ENCODE data around the gene COQ7. TPM values are rescaled to one million over a fixed set of nuclear protein-coding genes. Genes with fewer than 3 reads are reported as not detected.

Gene COQ7
- total RNA-seq, 2 experiments from 2014 or later, result 21.6 to 22.2 TPM

- POLR2A ChIA-PET, result interaction anchor here (1.3 kb wide), 1 partner anchor 12 kb away, joined by 5 read pairs; no protein-coding TSS in a partner anchor
- peaks cover 5% of the 10 kb centered on the region for H3K4me1 ChIP-seq (ENCODE audit: insufficient read depth, low read length, poor library complexity, severe bottlenecking)
- no peak overlapping the region for H3K4me2 ChIP-seq (ENCODE audit: low read length)
- no TSS peak for BruUV-seq (replicated peaks)
- H3K4me3 ChIP-seq (ENCODE audit: low read depth, low read length, poor library complexity, severe bottlenecking), result no peak overlapping the region
- TF ChIP-seq EZH2phosphoT487 (IDR thresholded peaks at IDR 0.05; ENCODE audit: borderline replicate concordance, low read depth, low read length), result no peak
- no peak for TF ChIP-seq CTCF (conservative IDR thresholded peaks at IDR 0.05; ENCODE audit: low read length)
- H3K9me3 ChIP-seq (ENCODE audit: low read length), result no peaks in the 10 kb centered on the region
- H2AFZ ChIP-seq (ENCODE audit: low read length), result no peak overlapping the region
- intact Hi-C loops (cut with micrococcal nuclease; ENCODE audit: unreplicated experiment), result no loop called here
- no peaks in the 10 kb centered on the region for H4K20me1 ChIP-seq (ENCODE audit: insufficient read depth, low read length)
- no peaks in the 10 kb centered on the region for H3K79me2 ChIP-seq (ENCODE audit: insufficient read depth, low read depth, low read length)
- CTCF ChIA-PET (ENCODE audit: unreplicated experiment), result no interaction called here
- H3K36me3 ChIP-seq (ENCODE audit: insufficient read depth, low read length), result no peaks in the 10 kb centered on the region
- no peak for DNase-seq (ENCODE audit: low spot score)
- no peak overlapping the region for H3K27ac ChIP-seq (ENCODE audit: low read depth, low read length, poor library complexity, severe bottlenecking)
- H3K9me2 ChIP-seq (ENCODE audit: insufficient read depth, low read length), result no peaks in the 10 kb centered on the region
Observed at GRCh38 chr16:19106625-19107020, 39.2 kb downstream of the COQ7 start.

- ChIA-PET POLR2A (interaction anchor here (0.6 kb wide), 1 partner anchor 36 kb away, joined by 3 read pairs; no protein-coding TSS in a partner anchor), CTCF (ENCODE audit: unreplicated experiment) (no interaction called here)
- H3K9me3 ChIP-seq (ENCODE audit: low read length), result no peaks in the 10 kb centered on the region
- H3K4me2 ChIP-seq (ENCODE audit: low read length), result no peak overlapping the region
- no peak for DNase-seq (ENCODE audit: low spot score)
- H2AFZ ChIP-seq (ENCODE audit: low read length), result no peak overlapping the region; the same call in 1 of the 2 replicates
- no peaks in the 10 kb centered on the region for H3K36me3 ChIP-seq (ENCODE audit: insufficient read depth, low read length)
- no peaks in the 10 kb centered on the region for H3K9me2 ChIP-seq (ENCODE audit: insufficient read depth, low read length)
- no peak overlapping the region for H3K4me3 ChIP-seq (ENCODE audit: low read depth, low read length, poor library complexity, severe bottlenecking)
- H3K4me1 ChIP-seq (ENCODE audit: insufficient read depth, low read length, poor library complexity, severe bottlenecking), result peaks cover 5% of the 10 kb centered on the region
- no peaks in the 10 kb centered on the region for H4K20me1 ChIP-seq (ENCODE audit: insufficient read depth, low read length)
- H3K79me2 ChIP-seq (ENCODE audit: insufficient read depth, low read depth, low read length), result no peaks in the 10 kb centered on the region
- intact Hi-C loops (cut with micrococcal nuclease; ENCODE audit: unreplicated experiment), result no loop called here
- BruUV-seq (replicated peaks), result no TSS peak
- TF ChIP-seq CTCF (conservative IDR thresholded peaks at IDR 0.05; ENCODE audit: low read length), result no peak
- no peak for TF ChIP-seq EZH2phosphoT487 (IDR thresholded peaks at IDR 0.05; ENCODE audit: borderline replicate concordance, low read depth, low read length)
- H3K27ac ChIP-seq (ENCODE audit: low read depth, low read length, poor library complexity, severe bottlenecking), result no peak overlapping the region
Observed at GRCh38 chr16:19108409-19109287, 41.2 kb downstream of the COQ7 start.

GRCh38 chr16:19109288-19109664, 41.9 kb downstream of the COQ7 start:
- CTCF ChIA-PET (ENCODE audit: unreplicated experiment), result no interaction called here
- no peak for DNase-seq (ENCODE audit: low spot score)
- no peak overlapping the region for H3K4me2 ChIP-seq (ENCODE audit: low read length)
- H3K27ac ChIP-seq (ENCODE audit: low read depth, low read length, poor library complexity, severe bottlenecking), result no peak overlapping the region
- H3K9me3 ChIP-seq (ENCODE audit: low read length), result no peaks in the 10 kb centered on the region
- H2AFZ ChIP-seq (ENCODE audit: low read length), result no peak overlapping the region
- H3K79me2 ChIP-seq (ENCODE audit: insufficient read depth, low read depth, low read length), result no peaks in the 10 kb centered on the region
- H3K4me1 ChIP-seq (ENCODE audit: insufficient read depth, low read length, poor library complexity, severe bottlenecking), result peaks cover 5% of the 10 kb centered on the region
- H4K20me1 ChIP-seq (ENCODE audit: insufficient read depth, low read length), result no peaks in the 10 kb centered on the region
- no TSS peak for BruUV-seq (replicated peaks)
- TF ChIP-seq CTCF (conservative IDR thresholded peaks at IDR 0.05; ENCODE audit: low read length) (no peak), EZH2phosphoT487 (IDR thresholded peaks at IDR 0.05; ENCODE audit: borderline replicate concordance, low read depth, low read length) (no peak)
- intact Hi-C loops (cut with micrococcal nuclease; ENCODE audit: unreplicated experiment), result no loop called here
- no peaks in the 10 kb centered on the region for H3K36me3 ChIP-seq (ENCODE audit: insufficient read depth, low read length)
- POLR2A ChIA-PET, result no interaction called here
- H3K9me2 ChIP-seq (ENCODE audit: insufficient read depth, low read length), result no peaks in the 10 kb centered on the region
- no peak overlapping the region for H3K4me3 ChIP-seq (ENCODE audit: low read depth, low read length, poor library complexity, severe bottlenecking)

Measured in OCI-LY7 (cell line).